AG10803 (cell line): ENCODE measurements around the gene ROR1.

Experiments
- DNase-seq: peaks from one replicate; pipeline ENCODE4 v3.0.0; 2010; ENCODE audit warnings: low read depth
- H3K4me3 ChIP-seq: 2 replicates; pipeline ENCODE4 v1.5.1; 2011; ENCODE audit warnings: mild to moderate bottlenecking, low read length, control low read depth
- TF ChIP-seq, protein P1 (sequence below): conservative IDR thresholded peaks from 2 replicates; pipeline ENCODE4 v1.5.1; 2011; ENCODE audit warnings: mild to moderate bottlenecking, low read length, control low read depth, inconsistent platforms

The ROR1 gene

DNA sequence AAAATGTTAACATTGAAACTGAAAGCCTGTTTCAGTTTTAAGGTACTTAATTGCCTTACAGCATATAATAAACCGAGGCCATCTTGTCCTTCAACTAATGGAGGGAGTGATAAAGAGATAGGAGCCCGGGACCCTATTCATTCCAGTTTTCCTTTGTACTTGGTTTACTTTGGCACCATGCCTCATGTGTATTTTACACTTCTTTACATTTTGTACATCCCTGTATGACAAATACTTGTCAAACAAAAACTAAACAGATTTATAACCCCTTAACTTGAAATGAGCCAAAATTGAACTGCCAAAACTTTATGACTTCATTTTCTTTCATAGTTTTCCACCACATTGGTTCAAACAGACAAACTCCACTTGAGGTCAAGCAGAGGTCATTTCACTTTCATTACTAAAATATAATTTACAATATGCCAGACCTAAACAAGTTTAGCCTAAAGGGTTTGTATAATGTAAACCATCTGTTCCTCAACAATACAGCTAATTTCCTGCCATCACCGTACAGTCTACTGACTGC, 398.7 kb downstream of the ROR1 start:
- H3K4me3 ChIP-seq, result no peak overlapping the region
- TF ChIP-seq, protein P1, sequence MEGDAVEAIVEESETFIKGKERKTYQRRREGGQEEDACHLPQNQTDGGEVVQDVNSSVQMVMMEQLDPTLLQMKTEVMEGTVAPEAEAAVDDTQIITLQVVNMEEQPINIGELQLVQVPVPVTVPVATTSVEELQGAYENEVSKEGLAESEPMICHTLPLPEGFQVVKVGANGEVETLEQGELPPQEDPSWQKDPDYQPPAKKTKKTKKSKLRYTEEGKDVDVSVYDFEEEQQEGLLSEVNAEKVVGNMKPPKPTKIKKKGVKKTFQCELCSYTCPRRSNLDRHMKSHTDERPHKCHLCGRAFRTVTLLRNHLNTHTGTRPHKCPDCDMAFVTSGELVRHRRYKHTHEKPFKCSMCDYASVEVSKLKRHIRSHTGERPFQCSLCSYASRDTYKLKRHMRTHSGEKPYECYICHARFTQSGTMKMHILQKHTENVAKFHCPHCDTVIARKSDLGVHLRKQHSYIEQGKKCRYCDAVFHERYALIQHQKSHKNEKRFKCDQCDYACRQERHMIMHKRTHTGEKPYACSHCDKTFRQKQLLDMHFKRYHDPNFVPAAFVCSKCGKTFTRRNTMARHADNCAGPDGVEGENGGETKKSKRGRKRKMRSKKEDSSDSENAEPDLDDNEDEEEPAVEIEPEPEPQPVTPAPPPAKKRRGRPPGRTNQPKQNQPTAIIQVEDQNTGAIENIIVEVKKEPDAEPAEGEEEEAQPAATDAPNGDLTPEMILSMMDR, result no peak
- DNase-seq, result peak; percentile 28

DNA sequence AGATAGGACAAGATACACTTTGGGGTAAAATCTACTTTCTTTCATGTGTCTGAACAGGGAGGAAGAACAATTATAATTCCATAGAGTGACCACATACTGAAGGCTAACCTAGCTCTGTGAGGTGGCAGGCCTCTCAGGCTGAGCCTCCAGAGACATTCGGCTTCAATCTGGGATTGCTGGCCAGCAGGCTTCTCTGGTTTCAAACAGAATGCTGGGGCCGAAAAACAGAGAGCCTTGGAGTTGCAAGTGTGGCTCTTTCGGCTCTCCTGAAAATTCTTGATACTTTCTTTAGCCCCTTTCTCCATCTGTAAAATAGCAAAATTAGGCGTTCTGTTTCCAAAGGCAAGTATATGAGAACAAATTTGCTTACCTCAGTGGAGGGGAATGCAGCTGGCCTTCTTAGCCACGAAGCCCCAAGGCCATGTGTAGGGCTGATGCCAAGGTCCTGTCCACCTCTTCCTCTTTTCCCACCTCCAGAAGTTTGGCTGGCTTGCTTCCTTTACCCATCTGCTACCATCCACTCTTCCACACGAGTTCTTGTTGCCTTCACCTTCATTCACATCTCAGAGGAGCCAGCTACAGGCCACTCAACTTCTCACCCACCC, 399.6 kb downstream of the ROR1 start:
- H3K4me3 ChIP-seq, result no peak overlapping the region
- DNase-seq, result no peak
- TF ChIP-seq, protein P1, result no peak

DNA sequence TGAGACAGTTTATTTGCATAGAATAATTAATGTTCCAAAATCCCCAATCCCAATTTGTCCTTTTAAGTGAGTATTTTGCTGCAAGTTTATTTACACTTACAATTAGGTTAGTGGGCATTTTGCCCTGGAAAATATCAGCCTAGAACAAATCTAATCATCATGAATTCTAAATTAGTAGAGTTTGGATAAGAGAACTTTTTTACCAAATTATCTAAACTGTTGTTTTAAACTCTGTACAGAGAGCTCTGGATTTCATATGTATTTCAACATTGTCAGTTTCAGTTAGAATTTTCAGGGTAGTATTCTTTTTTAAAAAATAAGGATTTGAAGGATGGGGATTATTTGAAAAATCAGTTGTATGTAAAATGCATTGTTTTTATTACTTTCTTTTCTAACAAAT, 401.8 kb downstream of the ROR1 start:
- DNase-seq, result no peak
- TF ChIP-seq, protein P1, result no peak
- no peak overlapping the region for H3K4me3 ChIP-seq

DNA sequence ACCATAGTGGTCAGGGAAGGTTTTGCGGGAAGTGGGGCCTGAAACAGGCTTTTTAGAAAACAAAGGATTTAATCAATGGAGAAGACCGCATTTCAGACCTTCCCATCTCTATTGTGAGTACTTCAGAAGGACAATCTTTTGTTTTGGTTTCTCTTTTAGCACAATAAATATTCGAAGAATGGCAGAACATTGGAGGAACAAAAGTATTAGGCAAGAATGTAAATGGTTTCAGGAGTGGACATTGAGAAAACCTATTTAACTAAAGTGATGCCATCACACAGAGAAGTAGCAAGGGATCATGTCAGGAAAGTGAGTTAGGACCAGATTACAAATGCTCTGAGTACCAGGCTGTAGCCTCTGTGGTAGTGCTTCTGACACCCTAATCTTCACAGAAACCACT, 402.8 kb downstream of the ROR1 start:
- TF ChIP-seq, protein P1, result no peak
- DNase-seq, result no peak
- no peak overlapping the region for H3K4me3 ChIP-seq

DNA sequence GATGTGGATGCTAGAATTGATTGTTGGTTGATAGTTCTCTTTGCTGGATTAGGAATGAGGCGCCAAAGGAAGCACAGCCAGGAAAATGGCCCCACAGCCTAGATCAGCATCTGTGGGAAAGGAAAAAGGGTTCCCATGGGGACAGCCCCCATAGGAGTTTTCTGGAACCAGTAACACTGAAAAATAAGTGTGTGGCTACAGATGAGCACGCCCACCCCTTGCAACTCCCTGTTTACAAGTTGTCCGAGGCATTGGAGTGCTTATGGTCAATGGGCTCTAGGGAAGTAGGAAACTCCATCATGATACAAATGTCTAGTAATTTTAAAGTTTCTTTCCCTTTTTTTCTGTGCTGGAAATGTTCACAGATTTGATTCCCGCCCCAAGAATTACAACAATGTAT, 405.8 kb downstream of the ROR1 start:
- no peak for DNase-seq
- no peak overlapping the region for H3K4me3 ChIP-seq
- TF ChIP-seq, protein P1, result no peak

DNA sequence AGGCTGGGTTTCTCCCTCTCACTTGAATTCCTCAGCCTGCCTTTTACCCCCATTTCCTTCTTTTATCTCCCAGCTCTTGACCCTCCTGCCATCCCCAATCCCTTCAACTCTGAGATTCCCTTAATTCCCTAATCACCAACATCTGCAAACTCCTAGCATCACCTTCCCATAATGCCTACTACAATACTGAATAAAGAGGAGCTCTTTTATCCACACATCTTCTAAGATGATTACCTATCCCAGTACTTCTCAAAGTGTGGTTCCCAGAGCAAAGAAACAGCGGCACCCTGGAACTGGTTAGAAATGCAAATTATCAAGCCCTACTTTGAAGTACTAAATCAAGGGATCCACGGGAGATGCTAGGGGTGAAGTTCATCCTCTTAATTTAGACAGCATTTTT, 408.4 kb downstream of the ROR1 start:
- TF ChIP-seq, protein P1, result no peak
- no peak for DNase-seq
- no peak overlapping the region for H3K4me3 ChIP-seq

DNA sequence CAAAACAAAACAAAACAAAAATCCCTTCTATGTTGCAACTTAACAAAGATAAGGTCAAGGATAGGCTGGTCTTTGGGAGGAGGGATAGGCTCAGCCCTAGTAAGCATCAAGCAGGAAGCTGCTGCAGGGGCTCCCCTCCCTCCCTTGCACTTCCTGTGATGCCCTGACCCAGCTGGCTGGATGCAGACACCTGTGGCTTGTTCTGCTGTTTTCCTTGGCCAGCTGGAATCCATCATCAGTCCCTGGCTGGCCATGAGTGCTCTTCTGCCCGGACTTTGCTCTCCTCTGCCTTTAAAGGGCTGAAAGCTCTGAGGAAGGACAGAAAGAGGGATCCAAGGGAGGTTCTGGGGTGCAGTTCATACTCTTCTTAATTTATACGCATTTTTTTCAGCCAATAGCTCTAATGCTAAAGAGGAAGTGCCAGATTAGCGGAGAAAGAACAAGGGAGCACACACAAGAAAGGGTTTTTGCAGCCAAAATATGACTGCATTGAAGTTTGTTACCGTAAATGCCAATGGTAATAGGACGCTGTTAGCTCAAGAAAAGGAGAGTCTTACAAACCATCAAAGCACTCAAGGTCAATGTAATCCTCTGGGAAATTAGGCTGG, 409.7 kb downstream of the ROR1 start:
- TF ChIP-seq, protein P1, result no peak
- H3K4me3 ChIP-seq, result no peak overlapping the region
- DNase-seq, result peak; percentile 30
